T-helper 1 cell treated with Interleukin-12 subunit alpha and Interleukin-12 subunit beta and Interleukin-4 antibody, amounts not matched to agents 30 ng/mL and 1 ng/mL, for 36 hours (primary cell): ENCODE data around the gene RFX3. TPM values are rescaled to one million over a fixed set of nuclear protein-coding genes. Genes with fewer than 3 reads are reported as not detected.

Experiments
- intact Hi-C: fragments of 100-400 bp; cut with micrococcal nuclease; formaldehyde crosslinking; loops from one replicate; pipeline ENCODE4 v1.15.1; 2024
- total RNA-seq: library from RNA; stranded (reverse); gene quantifications from 2 replicates; pipeline ENCODE4 v1.2.3, GENCODE V29; 2022

RFX3 gene
- total RNA-seq, 1 donor from 2014 or later: 13.5 TPM

GRCh38 chr9:3296536-3296935, 229.3 kb downstream of the RFX3 start:
- intact Hi-C loops: no loop called here

- intact Hi-C loops: no loop called here
Observed at GRCh38 chr9:3292311-3292710, 233.5 kb downstream of the RFX3 start.

GRCh38 chr9:3290231-3290840, 235.5 kb downstream of the RFX3 start:
- intact Hi-C loops: no loop called here

- intact Hi-C loops: no loop called here
Observed at GRCh38 chr9:3288686-3289085, 237.1 kb downstream of the RFX3 start.

GRCh38 chr9:3285365-3286161, 240.2 kb downstream of the RFX3 start:
- intact Hi-C loops: no loop called here

GRCh38 chr9:3282365-3282764, 243.4 kb downstream of the RFX3 start:
- intact Hi-C loops: no loop called here

GRCh38 chr9:3281399-3281798, 244.4 kb downstream of the RFX3 start:
- intact Hi-C loops: no loop called here

- intact Hi-C loops: no loop called here
Observed at GRCh38 chr9:3277200-3277599, 248.6 kb downstream of the RFX3 start.

GRCh38 chr9:3271581-3271980, 254.2 kb downstream of the RFX3 start:
- intact Hi-C loops: no loop called here

- intact Hi-C loops: no loop called here
Observed at GRCh38 chr9:3271157-3271556, 254.6 kb downstream of the RFX3 start.

- intact Hi-C loops: no loop called here
Observed at GRCh38 chr9:3268223-3268622, 257.6 kb downstream of the RFX3 start.

- intact Hi-C loops: no loop called here
Observed at GRCh38 chr9:3263698-3264097, 262.1 kb downstream of the RFX3 start.

- intact Hi-C loops: no loop called here
Observed at GRCh38 chr9:3262826-3263529, 262.8 kb downstream of the RFX3 start.

GRCh38 chr9:3261484-3261883, 264.3 kb downstream of the RFX3 start:
- intact Hi-C loops: no loop called here

- intact Hi-C loops: no loop called here
Observed at GRCh38 chr9:3256571-3257330, 269.1 kb downstream of the RFX3 start.

- intact Hi-C loops: no loop called here
Observed at GRCh38 chr9:3251309-3251708, 274.5 kb downstream of the RFX3 start.

GRCh38 chr9:3250741-3251140, 275.1 kb downstream of the RFX3 start:
- intact Hi-C loops: no loop called here

GRCh38 chr9:3247211-3247610, 278.6 kb downstream of the RFX3 start:
- intact Hi-C loops: no loop called here

GRCh38 chr9:3246241-3246640, 279.6 kb downstream of the RFX3 start:
- intact Hi-C loops: no loop called here

GRCh38 chr9:3244963-3245653, 280.7 kb downstream of the RFX3 start:
- intact Hi-C loops: loop anchor here (5.0 kb wide), 3 partner anchors 388 to 1122 kb away; no protein-coding TSS in a partner anchor

- intact Hi-C loops: loop anchor here (5.0 kb wide), 3 partner anchors 386 to 1124 kb away; no protein-coding TSS in a partner anchor
Observed at GRCh38 chr9:3243683-3244082, 282.1 kb downstream of the RFX3 start.
